Measurements from ENCODE around the gene ASCL5.
A peak's percentile ranks its signal among the peaks of the same experiment; 100 is the strongest.

ASCL5 gene

GRCh38 chr1:201114245-201115131, 12.5 kb downstream of the ASCL5 start:
- TF ChIP-seq CTCF (IDR thresholded peaks at IDR 0.05; ENCODE audit: low read depth, low read length) (peak; percentile 72), MYC (IDR thresholded peaks at IDR 0.05; ENCODE audit: low read depth, low read length) (peak; percentile 29; the same call in 1 of the 2 replicates), POLR2A (IDR thresholded peaks at IDR 0.05; ENCODE audit: extremely low read depth, insufficient read length) (no peak)
- TF ChIP-seq, protein P1, sequence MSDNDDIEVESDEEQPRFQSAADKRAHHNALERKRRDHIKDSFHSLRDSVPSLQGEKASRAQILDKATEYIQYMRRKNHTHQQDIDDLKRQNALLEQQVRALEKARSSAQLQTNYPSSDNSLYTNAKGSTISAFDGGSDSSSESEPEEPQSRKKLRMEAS (IDR thresholded peaks at IDR 0.05; ENCODE audit: low read depth, low read length), result peak; percentile 70; the same call in 1 of the 2 replicates
- H3K4me3 ChIP-seq (ENCODE audit: low read depth, low read length), result peak overlapping the region; percentile 12
- DNase-seq (ENCODE audit: low read depth), result peak; percentile 84

DNA sequence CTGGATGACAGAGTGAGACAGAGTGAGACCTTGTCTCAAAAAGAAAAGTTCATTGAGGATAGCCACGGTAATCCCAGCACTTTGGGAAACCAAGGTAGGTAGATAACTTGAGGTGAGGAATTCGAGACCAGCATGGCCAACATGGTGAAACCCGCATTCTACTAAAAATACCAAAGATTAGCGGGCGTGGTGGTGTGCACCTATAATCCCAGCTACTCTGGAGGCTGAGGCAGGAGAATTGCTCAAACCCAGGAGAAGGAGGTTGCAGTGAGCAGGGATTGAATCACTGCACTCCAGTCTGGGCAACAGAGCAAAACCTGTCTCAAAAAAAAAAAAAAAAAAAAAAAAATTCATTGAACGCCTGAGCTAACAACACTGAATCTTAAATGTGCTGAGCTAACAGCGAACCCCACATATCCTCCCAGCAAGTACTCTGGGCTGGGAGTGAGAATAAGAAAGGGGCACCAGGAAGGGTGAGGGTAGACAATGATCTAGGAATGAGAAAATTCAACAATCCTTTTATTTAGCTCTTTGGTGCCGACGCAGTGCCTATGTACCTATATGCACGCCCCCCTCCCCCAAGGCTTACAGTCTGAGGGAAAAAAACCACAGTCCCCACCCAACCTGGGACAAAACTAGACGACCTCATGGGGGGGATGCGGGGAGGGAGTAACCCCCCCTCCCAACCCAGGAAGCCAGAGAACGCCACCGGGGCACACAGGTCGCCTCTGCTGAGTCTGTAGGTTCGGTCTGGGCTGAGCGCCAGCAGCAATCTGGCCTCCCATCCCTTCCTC, 13.3 kb downstream of the ASCL5 start:
- no peak overlapping the region for H3K4me3 ChIP-seq (ENCODE audit: low read depth, low read length)
- no peak for TF ChIP-seq POLR2A (IDR thresholded peaks at IDR 0.05; ENCODE audit: extremely low read depth, insufficient read length)
- TF ChIP-seq CTCF (IDR thresholded peaks at IDR 0.05; ENCODE audit: low read depth, low read length), result no peak
- no peak for TF ChIP-seq MYC (IDR thresholded peaks at IDR 0.05; ENCODE audit: low read depth, low read length)
- TF ChIP-seq, protein P1 (IDR thresholded peaks at IDR 0.05; ENCODE audit: low read depth, low read length), result no peak
- DNase-seq (ENCODE audit: low read depth), result no peak

DNA sequence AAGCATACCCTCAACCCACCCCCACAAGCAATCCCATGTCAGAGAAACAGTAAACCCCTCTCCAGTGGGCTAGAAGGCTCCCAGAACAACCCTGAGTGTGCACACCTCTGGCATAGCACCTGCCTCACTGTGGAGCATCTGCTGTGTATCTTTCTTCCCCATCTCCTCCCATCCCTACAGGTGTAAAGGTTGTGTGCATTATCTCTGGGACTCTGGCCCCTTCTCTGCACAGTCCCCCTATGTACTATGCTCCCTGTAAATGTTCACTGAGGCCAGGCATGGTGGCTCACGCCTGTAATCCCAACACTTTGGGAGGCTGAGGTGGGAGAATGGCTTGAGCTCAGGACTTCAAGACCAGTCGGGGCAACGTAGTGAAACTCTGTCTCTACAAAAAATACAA, 14.1 kb downstream of the ASCL5 start:
- TF ChIP-seq, protein P1 (IDR thresholded peaks at IDR 0.05; ENCODE audit: low read depth, low read length), result no peak
- TF ChIP-seq POLR2A (IDR thresholded peaks at IDR 0.05; ENCODE audit: extremely low read depth, insufficient read length) (no peak), CTCF (IDR thresholded peaks at IDR 0.05; ENCODE audit: low read depth, low read length) (no peak), MYC (IDR thresholded peaks at IDR 0.05; ENCODE audit: low read depth, low read length) (no peak)
- H3K4me3 ChIP-seq (ENCODE audit: low read depth, low read length), result no peak overlapping the region
- DNase-seq (ENCODE audit: low read depth), result no peak

DNA sequence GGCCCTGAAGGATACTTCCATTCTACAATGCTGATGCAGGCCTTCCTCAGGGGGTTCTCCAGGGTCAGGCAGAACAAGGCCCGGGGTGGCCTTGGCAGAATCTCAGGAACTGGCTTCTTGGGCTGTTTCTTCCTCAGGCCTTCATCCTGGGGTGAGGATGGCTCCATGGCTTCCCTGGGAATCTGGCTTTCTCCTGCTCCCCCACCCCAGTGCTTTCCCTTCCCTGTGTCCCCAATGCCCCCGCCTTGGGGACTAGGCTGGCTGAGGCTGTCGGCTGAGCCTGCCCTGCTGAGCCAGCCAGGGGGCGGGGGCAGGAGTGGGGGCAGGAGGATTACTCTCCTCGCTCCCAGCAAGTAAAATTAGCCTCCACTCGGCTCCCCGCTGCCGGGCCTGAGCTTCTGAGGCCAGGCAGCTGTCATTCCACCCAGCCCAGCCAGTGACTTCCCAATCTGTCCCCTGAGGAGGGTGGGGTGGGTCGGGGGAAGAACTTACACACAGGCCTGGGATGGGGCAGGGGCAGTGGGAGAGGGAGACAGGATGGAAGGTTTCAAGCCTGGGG, 14.7 kb downstream of the ASCL5 start, which contains the start of gene CACNA1S:
TSS of gene CACNA1S (minus strand) at position 254 of the 559 bp plus-strand sequence. CDS start at position 167, 87 bp downstream.
- DNase-seq (ENCODE audit: low read depth), result no peak
- TF ChIP-seq POLR2A (IDR thresholded peaks at IDR 0.05; ENCODE audit: extremely low read depth, insufficient read length) (no peak), CTCF (IDR thresholded peaks at IDR 0.05; ENCODE audit: low read depth, low read length) (no peak), MYC (IDR thresholded peaks at IDR 0.05; ENCODE audit: low read depth, low read length) (no peak)
- TF ChIP-seq, protein P1 (IDR thresholded peaks at IDR 0.05; ENCODE audit: low read depth, low read length), result no peak
- H3K4me3 ChIP-seq (ENCODE audit: low read depth, low read length), result no peak within 1 kb of the TSS

- TF ChIP-seq, protein P1 (IDR thresholded peaks at IDR 0.05; ENCODE audit: low read depth, low read length), result no peak
- TF ChIP-seq MYC (IDR thresholded peaks at IDR 0.05; ENCODE audit: low read depth, low read length) (no peak), POLR2A (IDR thresholded peaks at IDR 0.05; ENCODE audit: extremely low read depth, insufficient read length) (no peak), CTCF (IDR thresholded peaks at IDR 0.05; ENCODE audit: low read depth, low read length) (no peak)
- no peak for DNase-seq (ENCODE audit: low read depth)
- H3K4me3 ChIP-seq (ENCODE audit: low read depth, low read length), result no peak overlapping the region
Measured at GRCh38 chr1:201111672-201112071, 15.3 kb downstream of the ASCL5 start.

All from NB4 (cell line).